Nucleus accumbens (tissue), 56 donors: ENCODE results near the gene DIS3L2.
A peak's percentile ranks its signal among the peaks of the same experiment; 100 is the strongest.

Experiments used
- DNase-seq, 56 donors: peaks; one replicate each; lab custom pipeline; 2025; lab: John Stamatoyannopoulos, UW

DIS3L2 gene, protein sequence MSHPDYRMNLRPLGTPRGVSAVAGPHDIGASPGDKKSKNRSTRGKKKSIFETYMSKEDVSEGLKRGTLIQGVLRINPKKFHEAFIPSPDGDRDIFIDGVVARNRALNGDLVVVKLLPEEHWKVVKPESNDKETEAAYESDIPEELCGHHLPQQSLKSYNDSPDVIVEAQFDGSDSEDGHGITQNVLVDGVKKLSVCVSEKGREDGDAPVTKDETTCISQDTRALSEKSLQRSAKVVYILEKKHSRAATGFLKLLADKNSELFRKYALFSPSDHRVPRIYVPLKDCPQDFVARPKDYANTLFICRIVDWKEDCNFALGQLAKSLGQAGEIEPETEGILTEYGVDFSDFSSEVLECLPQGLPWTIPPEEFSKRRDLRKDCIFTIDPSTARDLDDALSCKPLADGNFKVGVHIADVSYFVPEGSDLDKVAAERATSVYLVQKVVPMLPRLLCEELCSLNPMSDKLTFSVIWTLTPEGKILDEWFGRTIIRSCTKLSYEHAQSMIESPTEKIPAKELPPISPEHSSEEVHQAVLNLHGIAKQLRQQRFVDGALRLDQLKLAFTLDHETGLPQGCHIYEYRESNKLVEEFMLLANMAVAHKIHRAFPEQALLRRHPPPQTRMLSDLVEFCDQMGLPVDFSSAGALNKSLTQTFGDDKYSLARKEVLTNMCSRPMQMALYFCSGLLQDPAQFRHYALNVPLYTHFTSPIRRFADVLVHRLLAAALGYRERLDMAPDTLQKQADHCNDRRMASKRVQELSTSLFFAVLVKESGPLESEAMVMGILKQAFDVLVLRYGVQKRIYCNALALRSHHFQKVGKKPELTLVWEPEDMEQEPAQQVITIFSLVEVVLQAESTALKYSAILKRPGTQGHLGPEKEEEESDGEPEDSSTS

GRCh38 chr2:231961349-231962166 lies at the start of gene DIS3L2:
DIS3L2 (plus strand) TSS chr2:231961713; CDS start chr2:232014928, 53,215 bp downstream.
- DNase-seq, result peak in 54 of 56 donors; percentile 37 to 89 (median 78)

- DNase-seq, result no peak
These were observed 47.3 kb upstream of the DIS3L2 start for GRCh38 chr2:231914077-231914690.

GRCh38 chr2:231917280-231918066 lies 44.0 kb upstream of the DIS3L2 start:
- DNase-seq, result peak in 30 of 56 donors; percentile 6 to 61 (median 22)

- DNase-seq, result no peak
These were observed 42.8 kb upstream of the DIS3L2 start for GRCh38 chr2:231918501-231919330.

DNA sequence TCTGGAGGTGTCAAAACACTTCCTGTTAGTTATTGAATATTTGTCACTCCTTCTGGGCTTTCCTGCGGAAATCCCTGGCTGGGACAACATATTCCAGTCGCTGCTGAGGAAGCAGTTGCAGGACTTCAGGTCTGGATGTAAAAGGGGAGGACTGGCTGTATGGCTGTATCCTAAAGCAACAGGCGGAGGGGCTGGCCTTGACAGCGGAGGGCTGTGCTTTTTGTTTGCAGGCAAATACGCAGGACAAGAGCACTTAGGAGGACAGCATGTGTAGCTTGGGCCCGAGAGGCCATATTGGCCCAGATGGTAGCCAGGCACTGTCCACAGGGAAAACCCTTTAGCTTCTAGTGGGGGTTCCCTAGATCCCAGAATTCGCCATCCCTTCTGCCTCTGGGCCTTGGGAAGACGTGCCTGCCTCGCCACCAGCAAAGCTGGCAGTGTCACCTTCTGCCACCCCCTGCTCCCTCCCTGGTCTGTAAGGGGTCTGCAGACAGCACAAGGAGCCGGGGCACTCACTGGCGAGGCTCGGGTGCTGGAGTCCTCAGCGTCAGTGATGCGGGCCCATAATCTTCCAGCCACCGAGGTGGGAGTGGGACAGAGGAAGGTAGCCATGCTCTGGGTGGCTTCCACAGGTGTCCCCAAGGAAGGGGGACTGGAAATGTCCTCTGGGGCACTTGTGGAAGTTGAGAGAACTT lies 42.0 kb upstream of the DIS3L2 start:
- no peak for DNase-seq

DNA sequence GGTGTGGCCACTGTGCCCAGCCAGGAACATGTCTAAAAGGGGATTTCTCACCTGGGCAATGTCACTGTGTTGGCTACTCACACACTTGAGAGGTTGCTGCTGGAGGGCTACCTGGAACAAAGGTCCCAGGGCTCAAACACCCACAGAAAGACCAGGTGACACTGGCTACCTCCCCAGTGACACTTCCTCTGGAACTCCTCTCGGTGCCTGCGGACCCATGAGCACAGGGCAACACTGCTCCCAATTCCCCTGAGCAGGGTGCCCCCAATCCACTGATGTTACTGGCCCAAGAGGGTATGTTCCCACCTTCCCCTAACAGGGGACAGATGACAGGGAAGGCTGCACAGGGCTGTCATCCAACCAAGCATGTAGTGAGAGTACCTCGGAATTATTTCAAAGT lies 41.1 kb upstream of the DIS3L2 start:
- DNase-seq, result no peak

GRCh38 chr2:231920795-231921194 lies 40.7 kb upstream of the DIS3L2 start:
- DNase-seq, result no peak

DNA sequence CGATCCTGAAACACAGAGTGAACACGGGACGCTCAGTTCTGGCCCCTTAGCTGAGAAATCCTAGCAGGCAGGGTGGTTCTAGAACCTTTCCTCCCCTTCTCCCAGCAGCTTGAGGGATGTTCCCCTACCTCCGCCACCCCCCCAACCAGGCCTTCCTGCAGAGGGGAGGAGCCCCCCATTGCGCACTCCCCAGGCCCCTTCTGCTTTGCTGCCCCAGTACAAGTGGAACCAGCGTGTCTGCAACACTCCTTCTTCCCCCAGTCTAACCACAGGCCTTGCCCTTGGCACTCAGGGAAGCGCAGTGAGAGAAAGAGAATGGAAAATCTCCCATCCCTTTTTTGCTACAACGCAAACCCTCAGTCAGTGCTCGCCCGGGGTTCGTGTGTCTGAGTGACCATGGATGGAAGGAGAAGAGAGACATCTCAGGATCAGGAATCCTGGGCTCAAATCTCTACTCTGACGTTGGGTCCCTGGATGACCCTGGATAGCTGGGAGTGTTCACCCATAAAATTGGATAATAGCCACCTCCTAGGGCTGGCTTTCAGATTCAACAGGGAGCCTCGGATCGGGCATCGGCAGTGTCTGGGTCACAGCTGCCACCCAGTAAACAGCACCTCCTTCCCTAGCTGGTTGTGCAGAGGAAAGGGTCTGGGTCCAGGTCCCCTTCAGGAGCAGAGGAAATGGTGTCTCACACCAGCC lies 39.1 kb upstream of the DIS3L2 start:
- no peak for DNase-seq

GRCh38 chr2:231923010-231923344 lies 38.5 kb upstream of the DIS3L2 start:
- no peak for DNase-seq

DNA sequence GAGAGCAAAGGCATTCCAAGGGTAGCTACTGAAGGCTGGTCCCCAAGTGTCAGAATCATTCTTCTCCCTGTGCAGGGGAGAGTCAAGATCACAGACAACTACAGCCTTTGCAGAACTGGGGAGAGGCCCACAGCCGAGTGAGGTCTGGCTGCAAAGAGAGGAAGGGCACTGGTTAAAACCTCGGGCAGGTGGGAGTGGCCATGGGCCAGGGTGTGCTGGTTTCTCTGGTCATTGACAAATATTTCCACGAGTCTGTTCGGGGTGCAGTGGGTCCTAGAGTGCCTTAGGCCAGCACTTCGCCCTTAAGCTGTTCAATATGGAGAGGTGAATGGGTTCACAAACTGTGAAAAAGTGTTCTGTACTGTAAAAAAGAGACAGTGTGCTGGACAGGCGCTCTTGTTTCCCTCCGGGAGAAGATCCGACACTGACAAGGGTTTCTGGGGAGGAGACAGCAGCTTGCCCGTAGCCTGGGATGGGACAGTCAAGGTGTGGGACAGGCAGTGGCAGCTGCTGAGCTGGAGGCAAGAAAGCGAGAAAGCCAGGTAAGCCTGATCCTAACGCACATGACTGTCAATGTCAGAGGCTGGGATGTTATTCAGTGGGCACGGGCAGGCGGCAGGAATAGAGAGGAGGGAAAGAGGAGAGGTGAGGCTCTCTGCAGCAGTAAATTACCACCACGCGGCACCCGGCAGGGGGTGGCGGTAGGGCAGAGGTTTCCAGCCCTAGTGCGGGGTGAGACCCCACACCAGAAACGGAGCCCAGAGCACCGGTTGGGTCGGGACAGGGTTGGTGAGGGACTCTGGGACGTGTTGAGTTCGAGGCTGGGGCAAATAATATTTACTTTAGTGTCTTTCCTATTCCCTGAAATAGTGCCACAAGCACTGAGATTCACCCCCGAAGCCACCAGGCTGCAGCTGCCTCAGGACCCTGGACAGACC lies 37.3 kb upstream of the DIS3L2 start:
- DNase-seq, result no peak

DNA sequence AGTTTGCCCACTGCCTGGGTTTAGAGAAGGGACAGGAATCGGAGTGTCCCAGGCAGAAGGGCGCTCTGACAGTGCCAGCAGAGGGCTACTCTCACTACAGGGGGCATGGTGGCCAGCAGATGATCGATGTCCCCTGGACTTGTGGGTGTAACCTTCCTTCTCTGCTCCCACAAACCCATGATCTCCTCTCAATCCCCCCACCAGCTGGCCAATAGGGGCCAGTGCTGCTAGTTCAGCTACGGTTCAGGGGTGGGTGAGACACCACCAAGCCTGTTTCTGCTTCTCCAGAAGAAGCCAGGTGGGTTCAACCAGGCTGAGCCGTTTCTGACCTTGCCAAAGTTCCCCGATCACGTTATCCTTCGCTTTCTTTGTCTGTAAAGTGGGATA lies 36.6 kb upstream of the DIS3L2 start:
- DNase-seq, result no peak

- DNase-seq, result peak in 48 of 56 donors; percentile 9 to 85 (median 56)
These were observed 36.0 kb upstream of the DIS3L2 start for GRCh38 chr2:231925303-231926179.

DNA sequence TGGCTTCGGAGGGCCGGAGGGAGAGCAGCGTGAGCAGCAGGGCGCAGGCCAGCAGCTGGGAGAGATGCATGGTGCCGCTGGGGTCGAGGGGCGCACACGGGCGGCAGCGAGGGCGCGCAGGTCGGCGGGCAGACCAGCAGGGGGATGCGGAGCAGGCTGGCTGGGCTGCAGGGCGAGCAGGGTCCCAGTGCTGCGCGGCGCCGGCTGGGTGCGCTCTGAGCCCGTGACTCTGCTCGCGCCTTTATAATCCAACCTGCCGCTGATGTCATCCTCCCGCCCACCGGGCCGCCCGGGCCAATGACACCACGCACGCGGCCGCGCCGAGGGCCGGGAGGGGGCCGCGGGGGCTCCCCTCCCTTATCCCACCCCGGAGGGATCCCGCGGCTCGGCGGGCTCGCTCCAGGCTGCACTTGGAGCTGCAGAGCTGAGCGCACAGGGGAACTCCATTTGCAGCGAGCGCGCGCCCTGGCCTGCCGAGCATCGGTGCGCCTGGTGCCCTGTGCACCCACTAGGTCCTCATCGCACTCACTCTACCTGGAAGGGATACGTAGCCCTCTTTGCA lies 35.3 kb upstream of the DIS3L2 start, which contains the start of gene NPPC:
NPPC (minus strand) TSS at position 217 of the 562 bp plus-strand sequence; CDS start at position 70, 147 bp downstream.
- peak in 45 of 56 donors; percentile 17 to 74 (median 46) for DNase-seq

DNA sequence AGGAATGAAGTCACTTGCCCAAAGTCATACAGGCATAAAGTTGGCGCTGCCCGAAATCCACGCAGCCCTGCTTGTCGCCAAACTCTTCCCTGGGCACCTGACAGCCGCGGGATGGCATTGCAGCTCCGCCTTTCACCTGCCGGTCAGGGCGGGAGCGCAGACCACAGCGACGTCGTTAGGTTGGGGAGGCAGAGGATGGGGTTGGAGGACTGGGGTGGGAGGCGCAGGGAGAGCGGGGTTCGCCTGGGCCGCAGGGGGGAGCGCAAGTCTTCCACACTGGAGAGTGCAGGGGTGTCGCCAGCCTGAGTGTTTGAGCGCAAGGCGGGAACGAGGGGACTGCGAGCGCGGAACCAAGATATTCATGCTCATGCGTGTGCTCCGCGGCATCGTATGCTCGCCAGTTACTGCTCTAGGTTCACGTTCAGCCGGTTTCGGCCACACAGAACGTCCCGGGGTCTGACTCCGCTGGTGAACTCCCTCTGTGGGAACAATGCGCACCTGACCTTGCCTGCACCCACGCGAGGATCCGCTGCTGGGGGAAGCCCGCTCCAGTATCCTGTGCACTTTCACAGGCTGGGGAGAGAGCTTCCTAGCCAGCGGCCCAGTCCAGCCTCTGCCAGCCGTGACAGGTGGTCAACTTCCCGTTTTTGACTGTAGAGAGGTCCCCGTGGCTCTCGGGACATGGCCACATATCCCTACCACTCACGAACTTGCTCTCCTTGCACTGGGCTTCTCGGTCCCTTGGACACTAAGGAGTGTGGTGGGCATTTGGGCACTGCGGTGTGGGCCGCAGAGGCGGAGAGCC lies 34.5 kb upstream of the DIS3L2 start:
- peak in 38 of 56 donors; percentile 11 to 64 (median 37) for DNase-seq
